Hematopoietic multipotent progenitor cell treated with erythropoietin and hydrocortisone succinate and interleukin-3 and kit ligand, for 6 days (in vitro differentiated cells): ENCODE data around the gene TNFRSF13B.
"Not testable (repeated sequence)": the region's sequence is repeated elsewhere in the genome, so short reads cannot be mapped to it uniquely, and the experiment has no call there.

ENCODE experiments used
- DNase-seq: peaks from one replicate; pipeline ENCODE4 v3.0.0-alpha.2; 2015

The TNFRSF13B gene

GRCh38 chr17:16900288-16900882, 71.5 kb downstream of the TNFRSF13B start:
- no peak for DNase-seq

GRCh38 chr17:16897211-16897896, 74.6 kb downstream of the TNFRSF13B start:
- DNase-seq = not testable (repeated sequence)

DNA sequence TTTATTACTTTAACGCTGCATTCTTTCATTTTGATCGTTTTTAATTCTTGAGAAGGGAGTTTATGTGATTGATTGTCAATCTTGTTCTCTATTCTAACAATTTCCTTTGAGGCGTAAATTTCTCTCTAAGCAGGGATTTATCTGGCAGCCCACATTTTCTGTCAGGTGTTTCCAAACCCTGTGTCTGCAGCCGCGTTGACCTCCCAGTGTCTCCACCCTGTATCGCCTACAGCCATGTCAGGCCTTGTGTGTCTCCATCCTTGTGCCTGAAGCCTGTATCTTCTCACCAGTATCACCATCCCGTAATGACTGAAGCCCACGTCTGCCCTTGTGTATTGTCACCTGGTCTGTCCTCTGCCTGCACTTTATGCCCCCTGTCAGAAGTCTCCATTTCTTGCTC, 75.7 kb downstream of the TNFRSF13B start:
- not testable (repeated sequence) for DNase-seq

- not testable (repeated sequence) for DNase-seq
These were observed 78.4 kb downstream of the TNFRSF13B start for GRCh38 chr17:16893527-16893926.

DNA sequence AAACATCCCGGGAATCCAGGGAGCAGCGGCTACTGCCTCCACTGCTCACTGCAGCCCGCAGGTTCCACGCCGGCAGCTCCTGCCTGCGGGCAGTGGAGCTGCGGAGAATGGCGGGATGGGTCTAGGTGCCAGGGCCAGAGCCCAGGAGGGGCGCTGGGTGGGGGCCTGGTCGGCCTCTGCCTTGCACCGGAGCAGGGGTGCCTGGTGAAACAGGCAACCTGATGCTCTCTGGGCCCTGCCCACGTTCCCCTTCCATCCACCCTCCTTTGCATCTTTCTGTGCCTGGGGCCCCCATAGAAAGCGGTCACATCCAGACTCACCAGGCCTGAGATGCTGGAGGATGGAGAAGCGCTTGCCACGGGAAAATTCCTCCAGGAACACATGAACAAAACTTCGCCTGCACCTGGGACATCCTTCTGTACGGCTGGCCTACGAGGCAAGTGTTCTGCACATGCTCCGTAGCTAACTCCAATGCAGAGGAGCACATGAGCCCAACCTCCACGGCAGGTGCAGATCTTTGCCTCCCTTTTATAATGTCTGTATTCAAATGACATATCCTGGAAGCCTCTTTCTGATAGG, 79.0 kb downstream of the TNFRSF13B start:
- not testable (repeated sequence) for DNase-seq

DNA sequence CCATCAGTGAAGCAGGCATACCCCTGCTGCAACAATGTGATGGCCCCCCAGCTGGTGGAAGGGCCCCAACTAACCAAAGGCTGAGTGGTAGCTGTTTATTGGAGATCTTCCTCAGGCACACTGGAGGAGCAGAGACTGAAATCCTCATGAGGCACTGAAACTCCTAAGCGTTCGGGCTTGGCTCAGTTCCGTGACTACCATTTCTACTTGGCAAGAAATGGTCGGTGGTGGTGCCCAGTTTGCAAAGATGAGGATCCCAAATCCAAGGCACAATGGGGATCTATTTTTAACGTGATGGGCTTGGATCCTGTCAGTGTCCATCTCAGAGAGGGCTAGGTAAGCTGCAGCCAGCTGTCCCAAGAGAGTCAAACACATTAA, 82.8 kb downstream of the TNFRSF13B start:
- DNase-seq = no peak
